Mammary epithelial cell (primary cell): ENCODE data around the gene SERPINB8.

Source experiments
- EZH2 ChIP-seq: IDR thresholded peaks from 2 replicates; pipeline ENCODE4 v1.6.1; 2012; ENCODE audit warnings: low read length, inconsistent platforms, borderline replicate concordance
- TF ChIP-seq, protein P1 (sequence below), 2 donors: IDR thresholded peaks in 1 of 2; conservative IDR thresholded peaks in 1 of 2; 2 replicates each; pipeline ENCODE4 v1.5.1; 2011 to 2012; ENCODE audit warnings: inconsistent platforms in 2 of 2, low read length in 2 of 2, mild to moderate bottlenecking in 2 of 2, control low read depth in 1 of 2, low read depth in 1 of 2; ENCODE audit not compliant: insufficient read depth in 1 of 2; ENCODE audit errors: extremely low read depth in 1 of 2

DNA sequence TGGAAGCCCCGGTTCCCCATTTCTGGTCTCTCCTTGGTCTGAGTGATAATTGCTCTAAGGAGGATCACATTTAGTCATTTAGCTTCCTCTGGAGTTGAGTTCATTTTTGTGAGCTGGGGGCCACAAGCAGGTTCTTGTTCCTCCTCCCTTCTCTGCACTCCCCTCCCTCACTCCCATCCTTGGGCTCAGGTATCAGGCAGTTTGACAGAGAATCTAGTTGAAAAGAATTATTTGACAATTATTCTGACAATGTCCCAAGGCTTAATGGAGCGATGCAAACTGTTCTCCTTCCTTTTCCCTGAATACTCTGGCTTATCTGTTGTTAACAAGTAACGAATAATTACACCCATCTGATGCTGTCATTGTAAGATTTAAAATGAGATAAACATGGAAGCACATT is 61.5 kb downstream of the SERPINB8 start:
- TF ChIP-seq, protein P1, sequence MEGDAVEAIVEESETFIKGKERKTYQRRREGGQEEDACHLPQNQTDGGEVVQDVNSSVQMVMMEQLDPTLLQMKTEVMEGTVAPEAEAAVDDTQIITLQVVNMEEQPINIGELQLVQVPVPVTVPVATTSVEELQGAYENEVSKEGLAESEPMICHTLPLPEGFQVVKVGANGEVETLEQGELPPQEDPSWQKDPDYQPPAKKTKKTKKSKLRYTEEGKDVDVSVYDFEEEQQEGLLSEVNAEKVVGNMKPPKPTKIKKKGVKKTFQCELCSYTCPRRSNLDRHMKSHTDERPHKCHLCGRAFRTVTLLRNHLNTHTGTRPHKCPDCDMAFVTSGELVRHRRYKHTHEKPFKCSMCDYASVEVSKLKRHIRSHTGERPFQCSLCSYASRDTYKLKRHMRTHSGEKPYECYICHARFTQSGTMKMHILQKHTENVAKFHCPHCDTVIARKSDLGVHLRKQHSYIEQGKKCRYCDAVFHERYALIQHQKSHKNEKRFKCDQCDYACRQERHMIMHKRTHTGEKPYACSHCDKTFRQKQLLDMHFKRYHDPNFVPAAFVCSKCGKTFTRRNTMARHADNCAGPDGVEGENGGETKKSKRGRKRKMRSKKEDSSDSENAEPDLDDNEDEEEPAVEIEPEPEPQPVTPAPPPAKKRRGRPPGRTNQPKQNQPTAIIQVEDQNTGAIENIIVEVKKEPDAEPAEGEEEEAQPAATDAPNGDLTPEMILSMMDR (conservative IDR thresholded peaks at IDR 0.05 in 1 of 2, IDR thresholded peaks at IDR 0.05 in 1 of 2; ENCODE audit: extremely low read depth in 1 of 2, insufficient read depth in 1 of 2, low read depth in 1 of 2, low read length in 2 of 2), result no peak
- TF ChIP-seq EZH2, result no peak
